Osteocyte (in vitro differentiated cells): Measurements from ENCODE around the gene RAD18. TPM values are rescaled to one million over a fixed set of nuclear protein-coding genes. Genes with fewer than 3 reads are reported as not detected.

Experiments used
- DNase-seq: peaks from one replicate; pipeline ENCODE4 v3.0.0; 2021; ENCODE audit warnings: mixed read lengths; ENCODE audit not compliant: unreplicated experiment; ENCODE audit errors: extremely low spot score
- H3K27ac Mint-ChIP-seq: one replicate; pipeline ENCODE4 v1.8.0; 2021; ENCODE audit warnings: mild to moderate bottlenecking, mixed read lengths; ENCODE audit not compliant: unreplicated experiment
- H3K27me3 Mint-ChIP-seq: one replicate; pipeline ENCODE4 v1.8.0; 2021; ENCODE audit warnings: mixed read lengths; ENCODE audit not compliant: unreplicated experiment
- H3K36me3 Mint-ChIP-seq: one replicate; pipeline ENCODE4 v1.8.0; 2021; ENCODE audit warnings: mixed read lengths; ENCODE audit not compliant: unreplicated experiment
- H3K4me1 Mint-ChIP-seq: one replicate; pipeline ENCODE4 v1.8.0; 2021; ENCODE audit warnings: mixed read lengths; ENCODE audit not compliant: unreplicated experiment
- H3K4me3 Mint-ChIP-seq: one replicate; pipeline ENCODE4 v1.8.0; 2021; ENCODE audit warnings: mild to moderate bottlenecking, moderate library complexity, mixed read lengths; ENCODE audit not compliant: unreplicated experiment
- H3K9me3 Mint-ChIP-seq: one replicate; pipeline ENCODE4 v1.8.0; 2021; ENCODE audit warnings: mixed read lengths; ENCODE audit not compliant: unreplicated experiment
- total RNA-seq: library from RNA; stranded (reverse); gene quantifications from 2 replicates; pipeline ENCODE4 v1.2.1, GENCODE V29; 2021
- TF ChIP-seq, protein P1 (sequence below): fragments of 200-600 bp; sonication (generic); IDR thresholded peaks from 2 replicates; pipeline ENCODE4 v1.5.0; 2021; ENCODE audit warnings: antibody characterized with exemption, mild to moderate bottlenecking, moderate library complexity

The RAD18 gene
- total RNA-seq, 1 donor from 2014 or later, result 18.6 TPM

DNA sequence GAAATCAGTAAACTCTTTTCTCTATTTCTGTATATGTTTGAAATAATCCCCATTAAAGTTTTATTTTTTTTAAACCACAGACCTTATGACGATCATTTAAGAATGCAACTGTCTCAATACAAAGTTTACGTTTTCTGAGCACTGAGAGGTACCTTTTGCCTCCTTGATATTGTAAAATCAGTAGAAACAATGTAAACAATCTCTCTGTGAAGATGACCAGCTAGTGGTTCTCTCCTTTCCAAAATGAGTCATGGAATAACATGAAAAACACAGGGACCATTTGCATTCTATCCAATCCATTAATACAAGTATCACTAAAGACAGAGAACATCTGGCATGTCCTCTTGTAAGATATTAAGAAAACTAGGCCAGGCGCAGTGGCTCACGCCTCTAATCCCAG, 48.8 kb downstream of the RAD18 start:
- Mint-ChIP-seq H3K36me3 (peaks cover 16% of the 10 kb centered on the region), H3K4me1 (peaks cover 10% of the 10 kb centered on the region), H3K27me3 (no peaks in the 10 kb centered on the region), H3K27ac (no peak overlapping the region), H3K9me3 (no peaks in the 10 kb centered on the region), H3K4me3 (no peak overlapping the region)
- no peak for DNase-seq
- TF ChIP-seq, protein P1, sequence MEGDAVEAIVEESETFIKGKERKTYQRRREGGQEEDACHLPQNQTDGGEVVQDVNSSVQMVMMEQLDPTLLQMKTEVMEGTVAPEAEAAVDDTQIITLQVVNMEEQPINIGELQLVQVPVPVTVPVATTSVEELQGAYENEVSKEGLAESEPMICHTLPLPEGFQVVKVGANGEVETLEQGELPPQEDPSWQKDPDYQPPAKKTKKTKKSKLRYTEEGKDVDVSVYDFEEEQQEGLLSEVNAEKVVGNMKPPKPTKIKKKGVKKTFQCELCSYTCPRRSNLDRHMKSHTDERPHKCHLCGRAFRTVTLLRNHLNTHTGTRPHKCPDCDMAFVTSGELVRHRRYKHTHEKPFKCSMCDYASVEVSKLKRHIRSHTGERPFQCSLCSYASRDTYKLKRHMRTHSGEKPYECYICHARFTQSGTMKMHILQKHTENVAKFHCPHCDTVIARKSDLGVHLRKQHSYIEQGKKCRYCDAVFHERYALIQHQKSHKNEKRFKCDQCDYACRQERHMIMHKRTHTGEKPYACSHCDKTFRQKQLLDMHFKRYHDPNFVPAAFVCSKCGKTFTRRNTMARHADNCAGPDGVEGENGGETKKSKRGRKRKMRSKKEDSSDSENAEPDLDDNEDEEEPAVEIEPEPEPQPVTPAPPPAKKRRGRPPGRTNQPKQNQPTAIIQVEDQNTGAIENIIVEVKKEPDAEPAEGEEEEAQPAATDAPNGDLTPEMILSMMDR, result no peak

GRCh38 chr3:8911781-8912180, 51.5 kb downstream of the RAD18 start:
- H3K36me3 Mint-ChIP-seq, result peaks cover 26% of the 10 kb centered on the region
- no peak for DNase-seq
- TF ChIP-seq, protein P1, result no peak

GRCh38 chr3:8909160-8909559, 54.1 kb downstream of the RAD18 start:
- Mint-ChIP-seq H3K27me3 (no peaks in the 10 kb centered on the region), H3K4me1 (peaks cover 10% of the 10 kb centered on the region), H3K4me3 (no peak overlapping the region), H3K36me3 (peaks cover 36% of the 10 kb centered on the region), H3K27ac (no peak overlapping the region), H3K9me3 (no peaks in the 10 kb centered on the region)
- DNase-seq, result no peak
- TF ChIP-seq, protein P1, result no peak

More at GRCh38 chr3:8911781-8912180, 51.5 kb downstream of the RAD18 start:
- Mint-ChIP-seq H3K9me3 (no peaks in the 10 kb centered on the region), H3K4me1 (peaks cover 10% of the 10 kb centered on the region), H3K27ac (no peak overlapping the region), H3K4me3 (no peak overlapping the region), H3K27me3 (no peaks in the 10 kb centered on the region)

- Mint-ChIP-seq H3K9me3 (peaks cover 5% of the 10 kb centered on the region), H3K27me3 (no peaks in the 10 kb centered on the region), H3K4me3 (no peak overlapping the region), H3K4me1 (peaks cover 36% of the 10 kb centered on the region), H3K27ac (peak overlapping the region; percentile 84), H3K36me3 (peaks cover 25% of the 10 kb centered on the region)
- TF ChIP-seq, protein P1, result no peak
- DNase-seq, result no peak
Measured at GRCh38 chr3:8903191-8903590, 60.1 kb downstream of the RAD18 start.

DNA sequence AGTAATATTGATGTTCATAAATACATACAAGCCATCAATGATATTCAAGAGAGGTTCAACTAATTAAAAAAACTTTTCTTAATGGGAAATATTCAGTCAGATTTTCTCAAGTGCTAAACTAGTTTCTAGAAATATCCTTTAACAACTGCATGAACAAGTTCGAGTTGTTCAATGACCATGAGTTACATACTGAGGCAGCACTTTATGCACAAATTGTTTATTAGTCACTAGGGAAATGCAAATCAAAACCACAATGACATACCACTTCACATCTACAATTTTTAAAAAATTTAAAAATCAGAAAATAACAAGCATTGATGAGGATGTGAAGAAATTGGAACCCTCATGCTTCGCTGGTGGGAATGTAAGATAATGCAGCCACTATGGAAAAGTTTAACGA, 62.4 kb downstream of the RAD18 start:
- Mint-ChIP-seq H3K27ac (no peak overlapping the region), H3K4me1 (peaks cover 40% of the 10 kb centered on the region), H3K4me3 (no peak overlapping the region), H3K27me3 (no peaks in the 10 kb centered on the region), H3K36me3 (peaks cover 19% of the 10 kb centered on the region), H3K9me3 (peaks cover 5% of the 10 kb centered on the region)
- no peak for DNase-seq
- TF ChIP-seq, protein P1, result no peak
